NB4 (cell line): Measurements from ENCODE around the gene ANKRD33B.

Source experiments
- DNase-seq: peaks from one replicate; pipeline ENCODE4 v3.0.0; 2010; ENCODE audit warnings: low read depth
- H3K4me3 ChIP-seq: one replicate; pipeline ENCODE4 v1.5.1; 2011; ENCODE audit warnings: mild to moderate bottlenecking, low read depth, low read length, moderate library complexity
- CTCF ChIP-seq: IDR thresholded peaks from one replicate; pipeline ENCODE4 v1.5.1; 2012; ENCODE audit warnings: low read depth, low read length
- MAX ChIP-seq: IDR thresholded peaks from 2 replicates; pipeline ENCODE4 v1.6.1; 2011; ENCODE audit warnings: low read depth, low read length
- MYC ChIP-seq: IDR thresholded peaks from 2 replicates; pipeline ENCODE4 v1.6.1; 2011; ENCODE audit warnings: low read depth, low read length
- POLR2A ChIP-seq: IDR thresholded peaks from 2 replicates; pipeline ENCODE4 v1.6.1; 2011; ENCODE audit warnings: mild to moderate bottlenecking; ENCODE audit not compliant: insufficient read length; ENCODE audit errors: extremely low read depth

ANKRD33B gene

GRCh38 chr5:10639846-10640368 lies 76.0 kb downstream of the ANKRD33B start:
- no peak for DNase-seq
- no peak overlapping the region for H3K4me3 ChIP-seq
- TF ChIP-seq CTCF (no peak), POLR2A (no peak), MAX (no peak), MYC (no peak)

GRCh38 chr5:10642367-10642766 lies 78.5 kb downstream of the ANKRD33B start:
- DNase-seq, result no peak
- TF ChIP-seq POLR2A, result no peak
- no peak for TF ChIP-seq MYC
- no peak overlapping the region for H3K4me3 ChIP-seq

- H3K4me3 ChIP-seq, result no peak overlapping the region
- TF ChIP-seq POLR2A (no peak), MYC (no peak), CTCF (no peak), MAX (no peak)
- DNase-seq, result no peak
Measured at GRCh38 chr5:10644192-10644591, 80.3 kb downstream of the ANKRD33B start.

GRCh38 chr5:10645146-10645545 lies 81.3 kb downstream of the ANKRD33B start:
- DNase-seq, result no peak
- no peak overlapping the region for H3K4me3 ChIP-seq
- TF ChIP-seq MAX (no peak), CTCF (no peak), MYC (no peak), POLR2A (no peak)

- no peak for DNase-seq
- H3K4me3 ChIP-seq, result no peak overlapping the region
- TF ChIP-seq MAX (no peak), CTCF (no peak), MYC (no peak), POLR2A (no peak)
Measured at GRCh38 chr5:10645671-10646070, 81.8 kb downstream of the ANKRD33B start.

GRCh38 chr5:10647640-10648039 lies 83.8 kb downstream of the ANKRD33B start:
- no peak for DNase-seq
- TF ChIP-seq CTCF, result no peak
- TF ChIP-seq MYC, result no peak
- TF ChIP-seq POLR2A, result no peak
- H3K4me3 ChIP-seq, result no peak overlapping the region
